Naive thymus-derived CD4-positive, alpha-beta T cell (primary cell): ENCODE measurements around the gene DUOXA1. TPM values are rescaled to one million over a fixed set of nuclear protein-coding genes. Genes with fewer than 3 reads are reported as not detected.

ENCODE experiments used
- ATAC-seq: fragments of 150-1000 bp; cut with Tn5 transposase; 2 replicates; pipeline ENCODE4 v1.10.0; 2021; ENCODE audit warnings: mild to moderate bottlenecking, moderate library complexity
- CTCF ChIA-PET: fragments of 350-600 bp; sonication (Branson Sonifier 250); formaldehyde crosslinking; loops from one replicate; lab custom pipeline; 2021; ENCODE audit warnings: antibody characterized with exemption; lab: Charles Lee
- POLR2A ChIA-PET: fragments of 350-600 bp; sonication (Branson Sonifier 250); formaldehyde crosslinking; loops from one replicate; lab custom pipeline; 2021; ENCODE audit warnings: antibody characterized with exemption, inconsistent platforms; lab: Charles Lee
- DNase-seq, 9 donors: peaks; one replicate each; pipeline versions ENCODE4 v3.0.0 to v3.0.0-alpha.2; 2020 to 2022; ENCODE audit warnings: mixed read lengths in 1 of 9
- H3K27ac ChIP-seq: one replicate; pipeline ENCODE4 v1.7.0; 2013; ENCODE audit warnings: mild to moderate bottlenecking, low read depth, low read length, moderate library complexity
- H3K27me3 ChIP-seq, 2 donors: one replicate each; pipeline ENCODE4 v1.7.0; 2013; ENCODE audit warnings: low read length in 2 of 2, mild to moderate bottlenecking in 2 of 2, moderate library complexity in 2 of 2; ENCODE audit not compliant: control insufficient read depth in 2 of 2, insufficient read depth in 2 of 2
- H3K36me3 ChIP-seq, 3 experiments: 1 replicate in 2 of 3; 2 replicates in 1 of 3; pipeline ENCODE4 v1.7.0; 2013; ENCODE audit warnings: low read length in 3 of 3, mild to moderate bottlenecking in 3 of 3, moderate library complexity in 1 of 3; ENCODE audit not compliant: insufficient read depth in 3 of 3, control insufficient read depth in 2 of 3
- H3K4me1 ChIP-seq, 2 donors: one replicate each; pipeline ENCODE4 v1.7.0; 2013; ENCODE audit warnings: low read length in 2 of 2, mild to moderate bottlenecking in 2 of 2, moderate library complexity in 1 of 2; ENCODE audit not compliant: control insufficient read depth in 2 of 2, insufficient read depth in 2 of 2
- H3K4me3 ChIP-seq: 2 replicates; pipeline ENCODE4 v1.7.0; 2013; ENCODE audit warnings: mild to moderate bottlenecking, low read length
- H3K9me3 ChIP-seq, 3 experiments: 1 replicate in 2 of 3; 2 replicates in 1 of 3; pipeline ENCODE4 v1.7.0; 2013; ENCODE audit warnings: low read length in 3 of 3; ENCODE audit not compliant: control insufficient read depth in 2 of 3
- H3K27ac Mint-ChIP-seq, 9 donors: one replicate each; pipeline ENCODE4 v1.8.0; 2020 to 2022; ENCODE audit warnings: mixed read lengths in 9 of 9, mild to moderate bottlenecking in 8 of 9, moderate library complexity in 5 of 9, inconsistent platforms in 2 of 9
- H3K27me3 Mint-ChIP-seq, 5 donors: one replicate each; pipeline ENCODE4 v1.8.0; 2021 to 2022; ENCODE audit warnings: mixed read lengths in 5 of 5, mild to moderate bottlenecking in 1 of 5
- H3K36me3 Mint-ChIP-seq, 5 donors: one replicate each; pipeline ENCODE4 v1.8.0; 2020 to 2022; ENCODE audit warnings: mixed read lengths in 5 of 5, mild to moderate bottlenecking in 3 of 5, inconsistent platforms in 1 of 5
- H3K4me1 Mint-ChIP-seq, 7 donors: one replicate each; pipeline ENCODE4 v1.8.0; 2020 to 2022; ENCODE audit warnings: mixed read lengths in 7 of 7, mild to moderate bottlenecking in 3 of 7, inconsistent platforms in 1 of 7
- H3K4me3 Mint-ChIP-seq, 10 donors: one replicate each; pipeline ENCODE4 v1.8.0; 2020 to 2022; ENCODE audit warnings: mild to moderate bottlenecking in 10 of 10, mixed read lengths in 10 of 10, moderate library complexity in 6 of 10, inconsistent platforms in 2 of 10
- H3K9me3 Mint-ChIP-seq, 11 donors: one replicate each; pipeline ENCODE4 v1.8.0; 2020 to 2022; ENCODE audit warnings: mixed read lengths in 11 of 11, mild to moderate bottlenecking in 4 of 11, inconsistent platforms in 1 of 11, moderate library complexity in 1 of 11
- intact Hi-C, 2 donors: fragments of 100-400 bp; cut with micrococcal nuclease; formaldehyde crosslinking; loops; one replicate each; pipeline ENCODE4 v1.15.1; 2023
- polyA plus RNA-seq, 2 donors: library from polyadenylated mRNA; unstranded; fragments of 300-500 nt; fragmentation: Illumina TruSeq; gene quantifications; one replicate each; pipeline ENCODE4 v1.2.3, GENCODE V29; 2021
- total RNA-seq, 6 experiments: library from RNA in 5 of 6; stranded (reverse) in 5 of 6; gene quantifications; 1 replicate in 5 of 6; 2 replicates in 1 of 6; pipeline ENCODE4 v1.2.3 and lab custom pipeline; 2021 to 2026

DUOXA1 gene, protein sequence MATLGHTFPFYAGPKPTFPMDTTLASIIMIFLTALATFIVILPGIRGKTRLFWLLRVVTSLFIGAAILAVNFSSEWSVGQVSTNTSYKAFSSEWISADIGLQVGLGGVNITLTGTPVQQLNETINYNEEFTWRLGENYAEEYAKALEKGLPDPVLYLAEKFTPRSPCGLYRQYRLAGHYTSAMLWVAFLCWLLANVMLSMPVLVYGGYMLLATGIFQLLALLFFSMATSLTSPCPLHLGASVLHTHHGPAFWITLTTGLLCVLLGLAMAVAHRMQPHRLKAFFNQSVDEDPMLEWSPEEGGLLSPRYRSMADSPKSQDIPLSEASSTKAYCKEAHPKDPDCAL
- total RNA-seq: under 1 TPM in 2 of 5 experiments, not detected in 3; 0.49 to 0.51 TPM
- polyA plus RNA-seq: under 1 TPM in 1 of 2 donors, not detected in 1; 0.22 TPM
- not detected for total RNA-seq (lab: John Stamatoyannopoulos, UW)

DNA sequence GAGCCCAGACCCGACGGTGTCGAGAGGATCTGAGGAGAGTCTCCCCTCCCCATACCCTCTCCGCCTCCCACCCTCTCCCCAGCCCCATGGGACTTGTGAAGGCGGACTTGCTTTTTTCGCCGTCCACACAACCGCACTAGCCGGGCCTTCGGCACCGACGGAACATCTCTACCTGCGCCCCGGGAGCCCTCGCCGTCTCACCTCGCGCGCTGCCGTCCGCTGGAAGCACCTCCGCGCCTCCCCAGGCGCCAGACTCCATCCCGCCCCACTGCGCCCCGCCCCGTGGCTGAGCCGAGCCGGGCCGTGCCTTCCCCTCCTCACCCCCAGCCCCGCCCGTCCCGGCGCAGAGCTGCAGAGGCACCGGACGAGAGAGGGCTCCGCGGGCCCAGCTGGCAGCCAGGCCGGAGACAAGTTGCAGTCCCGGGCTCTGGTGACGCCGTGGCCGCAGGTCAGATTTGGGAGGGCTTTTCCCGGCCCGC lies at the start of gene DUOXA1, which contains the start of gene DUOX1:
Gene DUOXA1, minus strand, starts transcription at position 229 of the 479 bp plus-strand sequence. CDS start 6,865 bp downstream, outside the sequence.
Gene DUOX1, plus strand, starts transcription at position 344 of the 479 bp plus-strand sequence. CDS start 1,973 bp downstream, outside the sequence.
- DNase-seq (peak in 1 of 9 donors; percentile 32), ATAC-seq (peak; percentile 46)
- Histone ChIP-seq H3K27ac (no peak within 1 kb of the TSS), H3K36me3 (no peaks in the 10 kb centered on the region), H3K9me3 (no peaks in the 10 kb centered on the region), H3K27me3 (peaks cover 3 to 11% of the 10 kb centered on the region in 2 donors), H3K4me3 (no peak within 1 kb of the TSS), H3K4me1 (no peaks in the 10 kb centered on the region)
- peaks cover 0 to 2% (median 0%) of the 10 kb centered on the region in 11 donors for H3K9me3 Mint-ChIP-seq
- peaks cover 2 to 17% (median 9%) of the 10 kb centered on the region in 7 donors for H3K4me1 Mint-ChIP-seq
- intact Hi-C loops: loop anchor here (10.0 kb wide), 2 partner anchors 75 to 485 kb away; no protein-coding TSS in a partner anchor
- H3K36me3 Mint-ChIP-seq: peaks cover 0 to 1% (median 0%) of the 10 kb centered on the region in 5 donors
- ChIA-PET POLR2A (no interaction called here), CTCF (interaction anchor here (1.1 to 1.4 kb wide), 2 partner anchors 8 to 12 kb away, joined by 3 to 5 read pairs; no protein-coding TSS in a partner anchor)
- H3K27me3 Mint-ChIP-seq: peaks cover 63 to 84% (median 68%) of the 10 kb centered on the region in 5 donors
- no peak within 1 kb of the TSS for H3K27ac Mint-ChIP-seq
- H3K4me3 Mint-ChIP-seq: peak within 1 kb of the TSS in 9 of 10 donors; percentile 8 to 73 (median 55)

DNA sequence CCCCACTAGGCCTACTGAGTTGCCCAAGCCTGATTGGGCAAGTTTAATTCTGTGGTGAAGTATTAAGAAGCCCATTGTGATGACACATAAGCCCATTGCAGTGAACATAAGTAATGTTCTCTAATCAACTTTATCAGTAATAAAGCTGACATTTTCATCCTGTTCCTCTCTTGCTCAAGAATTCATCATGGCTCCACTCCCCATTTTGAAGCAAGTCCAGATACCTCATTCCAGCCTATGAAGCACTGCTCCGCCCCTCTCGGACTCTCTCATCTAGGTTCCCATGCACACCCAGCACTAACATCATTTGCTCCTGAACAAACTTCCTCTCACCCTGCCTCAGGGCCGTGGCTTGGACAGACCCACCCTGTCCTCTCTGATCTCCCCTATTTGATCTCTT lies 47.6 kb upstream of the DUOXA1 start:
- no peak for DNase-seq
- Mint-ChIP-seq H3K36me3 (peaks cover 0 to 9% (median 4%) of the 10 kb centered on the region in 5 donors), H3K4me3 (no peak overlapping the region), H3K9me3 (no peaks in the 10 kb centered on the region), H3K4me1 (peaks cover 0 to 18% (median 10%) of the 10 kb centered on the region in 7 donors), H3K27ac (no peak overlapping the region), H3K27me3 (no peaks in the 10 kb centered on the region)
- no peaks in the 10 kb centered on the region for H3K27me3 ChIP-seq
- POLR2A ChIA-PET: interaction anchor here (0.6 to 1.6 kb wide), 4 partner anchors 14 to 1799 kb away, joined by 3 to 9 read pairs (median 4); no protein-coding TSS in a partner anchor
- ATAC-seq: no peak
- H3K36me3 ChIP-seq: no peaks in the 10 kb centered on the region
- intact Hi-C loops: no loop called here
- H3K27ac ChIP-seq: no peak overlapping the region
- H3K9me3 ChIP-seq: no peaks in the 10 kb centered on the region
- H3K4me1 ChIP-seq: peaks cover 0 to 8% of the 10 kb centered on the region in 2 donors
- H3K4me3 ChIP-seq: no peak overlapping the region
- CTCF ChIA-PET: interaction anchor here (1.0 to 1.6 kb wide), 2 partner anchors 10 to 32 kb away, joined by 3 to 4 read pairs; no protein-coding TSS in a partner anchor

DNA sequence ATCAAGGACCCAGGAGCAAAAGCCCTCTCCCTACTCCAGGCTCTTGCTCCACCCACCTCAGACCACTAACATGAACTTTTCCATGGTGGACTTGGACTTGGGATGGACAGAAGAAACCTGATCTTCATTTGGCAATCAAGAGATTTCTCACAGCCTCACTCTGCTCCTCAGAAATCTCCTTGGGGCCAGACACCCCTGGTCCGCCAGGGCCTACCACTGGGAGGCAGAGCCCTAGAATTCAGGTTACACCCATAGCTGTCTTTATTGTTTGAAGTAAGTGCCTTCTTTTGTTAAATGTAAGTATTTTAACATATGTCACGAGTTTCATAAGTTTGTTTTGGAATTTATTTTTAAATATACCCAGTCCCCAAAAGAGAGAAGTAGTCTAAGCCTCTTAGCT lies 44.9 kb upstream of the DUOXA1 start:
- H3K9me3 Mint-ChIP-seq: no peaks in the 10 kb centered on the region
- no peak overlapping the region for H3K27ac ChIP-seq
- no peak overlapping the region for H3K27ac Mint-ChIP-seq
- H3K36me3 ChIP-seq: no peaks in the 10 kb centered on the region
- POLR2A ChIA-PET: interaction anchor here (1.2 kb wide), 1 partner anchor 11 kb away, joined by 5 read pairs; no protein-coding TSS in a partner anchor
- H3K4me3 ChIP-seq: no peak overlapping the region
- intact Hi-C loops: no loop called here
- no peaks in the 10 kb centered on the region for H3K4me1 ChIP-seq
- H3K9me3 ChIP-seq: no peaks in the 10 kb centered on the region
- no peak overlapping the region for H3K4me3 Mint-ChIP-seq
- ATAC-seq (no peak), DNase-seq (no peak)
- H3K27me3 ChIP-seq: no peaks in the 10 kb centered on the region
- H3K4me1 Mint-ChIP-seq: peaks cover 0 to 6% (median 0%) of the 10 kb centered on the region in 7 donors
- H3K36me3 Mint-ChIP-seq: peaks cover 0 to 9% (median 4%) of the 10 kb centered on the region in 5 donors
- H3K27me3 Mint-ChIP-seq: no peaks in the 10 kb centered on the region
- CTCF ChIA-PET: no interaction called here

DNA sequence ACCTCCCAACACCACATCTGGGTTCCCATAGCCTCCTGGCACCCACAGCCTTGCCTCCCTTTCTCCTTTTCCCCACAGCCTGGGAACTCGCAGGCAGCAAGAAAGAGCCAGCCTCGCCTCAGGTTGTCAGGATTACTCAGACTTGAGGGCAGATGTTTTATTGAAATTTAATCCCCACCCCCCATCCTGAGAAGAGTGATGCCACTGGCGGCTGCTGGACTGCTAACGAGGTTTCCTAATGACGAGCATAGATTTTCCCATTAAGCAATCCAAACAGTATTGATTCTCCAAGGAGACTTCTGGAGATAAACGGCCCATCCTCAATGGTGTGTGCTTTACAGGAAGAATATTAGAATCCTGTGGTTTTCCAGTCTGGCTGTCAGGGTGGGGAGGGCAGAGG lies 44.4 kb upstream of the DUOXA1 start:
- no peaks in the 10 kb centered on the region for H3K4me1 ChIP-seq
- intact Hi-C loops: no loop called here
- no peaks in the 10 kb centered on the region for H3K9me3 ChIP-seq
- no peak for DNase-seq
- Mint-ChIP-seq H3K27me3 (no peaks in the 10 kb centered on the region), H3K27ac (no peak overlapping the region), H3K4me1 (peaks cover 0 to 6% (median 0%) of the 10 kb centered on the region in 7 donors), H3K4me3 (no peak overlapping the region), H3K36me3 (peaks cover 0 to 9% (median 4%) of the 10 kb centered on the region in 5 donors), H3K9me3 (no peaks in the 10 kb centered on the region)
- H3K36me3 ChIP-seq: no peaks in the 10 kb centered on the region
- H3K27me3 ChIP-seq: no peaks in the 10 kb centered on the region
- H3K4me3 ChIP-seq: no peak overlapping the region
- H3K27ac ChIP-seq: no peak overlapping the region
- no peak for ATAC-seq
- ChIA-PET CTCF (no interaction called here), POLR2A (no interaction called here)

DNA sequence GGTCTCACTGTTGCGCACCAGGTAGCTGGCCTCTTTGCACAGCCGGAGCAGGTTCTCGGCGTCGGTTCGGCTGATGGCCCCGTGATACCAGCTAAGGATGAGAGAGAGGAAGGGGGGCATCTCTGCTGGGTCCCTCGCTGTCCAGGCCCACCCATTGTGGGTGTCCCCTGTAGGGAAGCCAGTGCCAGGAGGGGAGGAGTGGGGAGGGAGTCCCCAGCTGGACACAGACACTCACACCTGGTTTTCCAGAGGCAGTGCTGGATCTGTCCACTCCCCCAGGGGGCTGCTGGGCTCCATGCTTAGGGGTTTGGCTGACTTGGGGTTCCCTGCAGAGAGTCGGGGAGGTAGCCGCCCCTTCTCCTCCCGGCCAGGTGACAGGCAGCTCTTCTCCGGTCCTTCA lies 42.2 kb upstream of the DUOXA1 start:
- no peaks in the 10 kb centered on the region for H3K9me3 ChIP-seq

DNA sequence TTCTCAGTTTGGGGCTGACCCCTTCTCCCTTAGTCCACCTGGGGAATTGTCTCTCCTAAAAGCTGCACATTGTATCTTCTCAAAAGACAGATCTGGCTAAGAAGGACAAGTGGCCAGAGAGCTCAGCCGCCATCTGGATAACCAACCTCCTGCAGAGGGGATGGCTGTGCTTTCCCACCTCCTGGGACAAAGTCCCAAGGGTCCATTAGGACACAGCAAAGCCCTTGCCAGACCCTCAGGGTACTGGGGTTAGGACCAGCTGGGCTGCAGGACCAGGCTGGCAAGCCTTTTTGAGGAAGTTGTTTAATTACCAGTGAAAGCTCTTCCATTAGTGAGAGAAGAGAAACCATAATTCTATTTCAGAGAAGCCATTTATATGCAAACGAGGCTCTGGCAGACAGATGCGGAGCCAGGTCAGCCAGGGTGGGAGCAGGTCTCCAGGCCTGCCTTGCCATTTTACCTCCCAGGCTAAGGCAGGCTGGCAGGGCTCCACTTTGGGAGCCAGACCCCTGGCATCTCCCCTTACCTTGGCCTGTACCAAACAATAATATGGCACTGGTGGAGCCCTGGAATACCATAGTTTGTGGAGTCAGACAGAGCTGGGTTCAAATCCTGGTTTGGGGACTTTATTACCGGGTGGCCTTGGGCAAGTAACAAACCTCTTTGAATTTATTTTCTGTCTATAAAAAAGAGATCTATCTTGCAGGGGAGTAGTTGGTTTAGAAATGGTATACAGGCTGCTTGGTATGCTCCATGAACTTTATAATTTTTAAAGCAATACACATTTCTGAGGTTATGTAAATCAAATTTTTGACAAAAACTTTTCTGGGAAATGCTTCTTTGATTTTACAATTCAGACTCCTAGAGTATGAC lies 40.2 kb upstream of the DUOXA1 start:
- intact Hi-C loops: no loop called here
- H3K4me1 Mint-ChIP-seq: peaks cover 0 to 23% (median 14%) of the 10 kb centered on the region in 7 donors

More for the DNA sequence above, 42.2 kb upstream of the DUOXA1 start:
- CTCF ChIA-PET: no interaction called here
- H3K27ac Mint-ChIP-seq: no peak overlapping the region
- intact Hi-C loops: no loop called here
- POLR2A ChIA-PET: interaction anchor here (1.1 to 1.3 kb wide), 2 partner anchors 17 to 29 kb away, joined by 4 read pairs; partner anchors contain the start of gene SHF
- Histone ChIP-seq H3K4me3 (no peak overlapping the region), H3K36me3 (no peaks in the 10 kb centered on the region), H3K27ac (no peak overlapping the region), H3K27me3 (no peaks in the 10 kb centered on the region), H3K4me1 (no peaks in the 10 kb centered on the region)
- no peaks in the 10 kb centered on the region for H3K9me3 Mint-ChIP-seq
- peaks cover 0 to 9% (median 0%) of the 10 kb centered on the region in 7 donors for H3K4me1 Mint-ChIP-seq
- ATAC-seq (no peak), DNase-seq (no peak)
- no peak overlapping the region for H3K4me3 Mint-ChIP-seq
- H3K36me3 Mint-ChIP-seq: peaks cover 0 to 3% (median 0%) of the 10 kb centered on the region in 5 donors
- H3K27me3 Mint-ChIP-seq: no peaks in the 10 kb centered on the region

More for the DNA sequence above, 40.2 kb upstream of the DUOXA1 start:
- POLR2A ChIA-PET: interaction anchor here (1.4 to 7.3 kb wide), 2 partner anchors 30 to 232 kb away, joined by 3 to 77 read pairs; a partner anchor contains a TSS
- Histone ChIP-seq H3K27me3 (no peaks in the 10 kb centered on the region), H3K4me3 (no peak overlapping the region), H3K9me3 (no peaks in the 10 kb centered on the region), H3K4me1 (peaks cover 10 to 13% of the 10 kb centered on the region in 2 donors), H3K27ac (no peak overlapping the region), H3K36me3 (no peaks in the 10 kb centered on the region)
- peak overlapping the region in 3 of 9 donors; percentile 21 to 81 (median 48) for H3K27ac Mint-ChIP-seq
- no peak overlapping the region for H3K4me3 Mint-ChIP-seq
- H3K9me3 Mint-ChIP-seq: no peaks in the 10 kb centered on the region
- DNase-seq (no peak), ATAC-seq (no peak)
- H3K27me3 Mint-ChIP-seq: no peaks in the 10 kb centered on the region
- no peaks in the 10 kb centered on the region for H3K36me3 Mint-ChIP-seq
- CTCF ChIA-PET: interaction anchor here (1.1 kb wide), 1 partner anchor 29 kb away, joined by 3 read pairs; no protein-coding TSS in a partner anchor
